ENCODE measurements around the gene SGMS1.
"Not testable (repeated sequence)": the region's sequence is repeated elsewhere in the genome, so short reads cannot be mapped to it uniquely, and the experiment has no call there.

SGMS1 gene

DNA sequence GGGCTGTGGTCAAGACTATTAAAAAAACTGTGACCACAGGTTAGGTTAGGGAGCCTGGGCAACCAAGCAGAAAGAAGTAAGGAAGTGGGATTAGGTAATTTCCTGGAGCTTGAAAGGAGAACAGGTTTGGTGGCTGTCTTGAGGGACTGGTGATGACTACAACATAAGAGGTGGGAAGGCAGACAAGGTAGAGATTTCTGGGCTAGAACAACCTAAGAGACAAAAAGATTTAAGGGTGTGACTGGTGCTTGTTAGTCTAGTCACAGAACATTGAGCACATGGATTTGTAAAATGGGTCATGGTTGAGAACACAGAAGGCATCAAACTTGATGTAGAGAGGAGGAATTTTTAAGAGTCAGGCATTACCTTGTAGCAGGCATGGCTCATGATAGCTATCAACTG, 248.7 kb downstream of the SGMS1 start:
- no peak overlapping the region for H3K4me3 ChIP-seq (ENCODE audit: low read length)
- peak; percentile 94 for DNase-seq (ENCODE audit: low read depth)
- TF ChIP-seq, protein P1, sequence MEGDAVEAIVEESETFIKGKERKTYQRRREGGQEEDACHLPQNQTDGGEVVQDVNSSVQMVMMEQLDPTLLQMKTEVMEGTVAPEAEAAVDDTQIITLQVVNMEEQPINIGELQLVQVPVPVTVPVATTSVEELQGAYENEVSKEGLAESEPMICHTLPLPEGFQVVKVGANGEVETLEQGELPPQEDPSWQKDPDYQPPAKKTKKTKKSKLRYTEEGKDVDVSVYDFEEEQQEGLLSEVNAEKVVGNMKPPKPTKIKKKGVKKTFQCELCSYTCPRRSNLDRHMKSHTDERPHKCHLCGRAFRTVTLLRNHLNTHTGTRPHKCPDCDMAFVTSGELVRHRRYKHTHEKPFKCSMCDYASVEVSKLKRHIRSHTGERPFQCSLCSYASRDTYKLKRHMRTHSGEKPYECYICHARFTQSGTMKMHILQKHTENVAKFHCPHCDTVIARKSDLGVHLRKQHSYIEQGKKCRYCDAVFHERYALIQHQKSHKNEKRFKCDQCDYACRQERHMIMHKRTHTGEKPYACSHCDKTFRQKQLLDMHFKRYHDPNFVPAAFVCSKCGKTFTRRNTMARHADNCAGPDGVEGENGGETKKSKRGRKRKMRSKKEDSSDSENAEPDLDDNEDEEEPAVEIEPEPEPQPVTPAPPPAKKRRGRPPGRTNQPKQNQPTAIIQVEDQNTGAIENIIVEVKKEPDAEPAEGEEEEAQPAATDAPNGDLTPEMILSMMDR (IDR thresholded peaks at IDR 0.05; ENCODE audit: insufficient read depth, low read depth, low read length, missing control alignments), result no peak

GRCh38 chr10:50373821-50374501, 249.8 kb downstream of the SGMS1 start:
- TF ChIP-seq, protein P1 (IDR thresholded peaks at IDR 0.05; ENCODE audit: insufficient read depth, low read depth, low read length, missing control alignments), result no peak
- no peak overlapping the region for H3K4me3 ChIP-seq (ENCODE audit: low read length)
- DNase-seq (ENCODE audit: low read depth), result no peak

- peak; percentile 51 for DNase-seq (ENCODE audit: low read depth)
- TF ChIP-seq, protein P1 (IDR thresholded peaks at IDR 0.05; ENCODE audit: insufficient read depth, low read depth, low read length, missing control alignments), result no peak
- H3K4me3 ChIP-seq (ENCODE audit: low read length), result no peak overlapping the region
Observed at GRCh38 chr10:50369931-50370330, 253.8 kb downstream of the SGMS1 start.

GRCh38 chr10:50367732-50368131, 256.0 kb downstream of the SGMS1 start:
- peak; percentile 49 for DNase-seq (ENCODE audit: low read depth)
- no peak overlapping the region for H3K4me3 ChIP-seq (ENCODE audit: low read length)
- TF ChIP-seq, protein P1 (IDR thresholded peaks at IDR 0.05; ENCODE audit: insufficient read depth, low read depth, low read length, missing control alignments), result no peak

DNA sequence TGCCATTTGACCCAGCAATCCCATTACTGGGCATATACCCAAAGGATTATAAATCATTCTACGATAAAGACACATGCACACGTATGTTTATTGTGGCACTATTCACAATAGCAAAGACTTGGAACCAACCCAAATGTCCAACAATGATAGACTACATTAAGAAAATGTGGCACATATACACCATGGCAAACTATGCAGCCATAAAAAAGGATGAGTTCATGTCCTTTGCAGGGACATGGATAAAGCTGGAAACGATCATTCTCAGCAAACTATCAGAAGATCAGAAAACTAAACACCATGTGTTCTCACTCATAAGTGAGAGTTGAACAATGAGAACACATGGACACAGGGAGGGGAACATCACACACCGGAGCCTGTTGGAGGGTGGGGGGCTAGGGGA, 257.3 kb downstream of the SGMS1 start:
- not testable (repeated sequence) for H3K4me3 ChIP-seq (ENCODE audit: low read length); DNase-seq (ENCODE audit: low read depth)

DNA sequence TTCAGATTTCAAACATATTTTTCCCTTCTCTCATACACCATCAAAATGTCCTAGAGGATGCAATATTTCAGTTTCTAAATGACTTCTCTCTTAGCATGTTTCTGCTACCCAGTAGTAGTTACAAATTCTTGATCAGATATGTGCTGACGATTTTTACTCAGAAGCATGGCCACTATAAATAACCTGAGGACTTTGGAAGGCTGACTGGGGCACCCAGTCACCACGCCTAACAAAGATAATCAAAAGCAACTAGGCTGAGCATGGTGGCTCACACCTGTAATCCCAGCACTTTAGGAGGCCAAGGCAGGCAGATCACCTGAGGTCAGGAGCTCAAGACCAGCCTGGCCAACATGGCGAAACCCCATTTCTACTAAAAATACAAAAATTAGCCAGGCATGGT, 259.0 kb downstream of the SGMS1 start:
- H3K4me3 ChIP-seq (ENCODE audit: low read length); DNase-seq (ENCODE audit: low read depth): not testable (repeated sequence)

- peak; percentile 90 for DNase-seq (ENCODE audit: low read depth)
- no peak overlapping the region for H3K4me3 ChIP-seq (ENCODE audit: low read length)
- TF ChIP-seq, protein P1 (IDR thresholded peaks at IDR 0.05; ENCODE audit: insufficient read depth, low read depth, low read length, missing control alignments), result no peak
Observed at GRCh38 chr10:50362547-50363125, 261.1 kb downstream of the SGMS1 start.

- TF ChIP-seq, protein P1 (IDR thresholded peaks at IDR 0.05; ENCODE audit: insufficient read depth, low read depth, low read length, missing control alignments), result no peak
- H3K4me3 ChIP-seq (ENCODE audit: low read length), result no peak overlapping the region
- no peak for DNase-seq (ENCODE audit: low read depth)
Observed at GRCh38 chr10:50361946-50362345, 261.8 kb downstream of the SGMS1 start.

All from epithelial cell of esophagus (primary cell).